ENCODE results near the gene ABCC4.
A peak's percentile ranks its signal among the peaks of the same experiment; 100 is the strongest.

ABCC4 gene

GRCh38 chr13:95005300-95005699 lies 296.0 kb downstream of the ABCC4 start:
- Histone ChIP-seq H3K27me3 (replicated peaks in 2 of 5; ENCODE audit: control insufficient read depth in 4 of 5, insufficient read depth in 5 of 5, low read length in 4 of 5) (peaks cover 0 to 3% (median 0%) of the 10 kb centered on the region in 5 experiments), H3K4me3 (ENCODE audit: control insufficient read depth in 1 of 7, extremely low read depth in 1 of 7, insufficient read depth in 4 of 7, low read depth in 2 of 7, low read length in 6 of 7) (no peak overlapping the region), H3K27ac (ENCODE audit: insufficient read depth in 1 of 2, low read depth in 1 of 2, low read length in 2 of 2, poor library complexity in 1 of 2, severe bottlenecking in 2 of 2) (no peak overlapping the region), H3K9me3 (ENCODE audit: control extremely low read depth in 1 of 5, control insufficient read depth in 4 of 5, insufficient read depth in 2 of 5, low read depth in 1 of 5, low read length in 4 of 5) (no peaks in the 10 kb centered on the region), H3K4me1 (ENCODE audit: control extremely low read depth in 1 of 4, control insufficient read depth in 4 of 4, insufficient read depth in 4 of 4, low read length in 3 of 4) (peaks cover 0 to 14% (median 7%) of the 10 kb centered on the region in 4 experiments), H3K36me3 (ENCODE audit: control insufficient read depth in 4 of 4, insufficient read depth in 4 of 4, low read length in 3 of 4) (no peaks in the 10 kb centered on the region)
- DNase-seq: no peak
- ChIA-PET CTCF (interaction anchor here (1.3 kb wide), 1 partner anchor 150 kb away, joined by 4 read pairs; no protein-coding TSS in a partner anchor), POLR2A (no interaction called here)

GRCh38 chr13:95003019-95003813 lies 298.0 kb downstream of the ABCC4 start:
- H3K27me3 ChIP-seq (replicated peaks in 2 of 5; ENCODE audit: control insufficient read depth in 4 of 5, insufficient read depth in 5 of 5, low read length in 4 of 5): peaks cover 0 to 3% (median 1%) of the 10 kb centered on the region in 5 experiments
- H3K9me3 ChIP-seq (ENCODE audit: control extremely low read depth in 1 of 5, control insufficient read depth in 4 of 5, insufficient read depth in 2 of 5, low read depth in 1 of 5, low read length in 4 of 5): no peaks in the 10 kb centered on the region
- no peaks in the 10 kb centered on the region for H3K36me3 ChIP-seq (ENCODE audit: control insufficient read depth in 4 of 4, insufficient read depth in 4 of 4, low read length in 3 of 4)
- DNase-seq: peak; percentile 33 to 57 (median 47)
- CTCF ChIA-PET: interaction anchor here (1.0 to 1.2 kb wide), 4 partner anchors 15 to 134 kb away, joined by 3 read pairs; no protein-coding TSS in a partner anchor
- H3K4me1 ChIP-seq (ENCODE audit: control extremely low read depth in 1 of 4, control insufficient read depth in 4 of 4, insufficient read depth in 4 of 4, low read length in 3 of 4): peaks cover 0 to 14% (median 7%) of the 10 kb centered on the region in 4 experiments
- peak overlapping the region in 5 of 7 experiments; percentile 15 to 68 (median 60) for H3K4me3 ChIP-seq (ENCODE audit: control insufficient read depth in 1 of 7, extremely low read depth in 1 of 7, insufficient read depth in 4 of 7, low read depth in 2 of 7, low read length in 6 of 7)
- H3K27ac ChIP-seq (ENCODE audit: insufficient read depth in 1 of 2, low read depth in 1 of 2, low read length in 2 of 2, poor library complexity in 1 of 2, severe bottlenecking in 2 of 2): no peak overlapping the region
- POLR2A ChIA-PET: no interaction called here
- 10% methylated on average over 40 of the region's 41 CpGs for WGBS (ENCODE audit: insufficient coverage)

GRCh38 chr13:95002126-95002525 lies 299.1 kb downstream of the ABCC4 start:
- ChIA-PET POLR2A (no interaction called here), CTCF (interaction anchor here (1.0 to 1.2 kb wide), 2 partner anchors 38 to 60 kb away, joined by 3 read pairs; no protein-coding TSS in a partner anchor)
- no peaks in the 10 kb centered on the region for H3K36me3 ChIP-seq (ENCODE audit: control insufficient read depth in 4 of 4, insufficient read depth in 4 of 4, low read length in 3 of 4)
- H3K27me3 ChIP-seq (replicated peaks in 2 of 5; ENCODE audit: control insufficient read depth in 4 of 5, insufficient read depth in 5 of 5, low read length in 4 of 5): peaks cover 0 to 3% (median 1%) of the 10 kb centered on the region in 5 experiments
- H3K4me1 ChIP-seq (ENCODE audit: control extremely low read depth in 1 of 4, control insufficient read depth in 4 of 4, insufficient read depth in 4 of 4, low read length in 3 of 4): peaks cover 0 to 14% (median 7%) of the 10 kb centered on the region in 4 experiments
- peak overlapping the region in 1 of 7 experiments; percentile 10 for H3K4me3 ChIP-seq (ENCODE audit: control insufficient read depth in 1 of 7, extremely low read depth in 1 of 7, insufficient read depth in 4 of 7, low read depth in 2 of 7, low read length in 6 of 7)
- 95% methylated on average over 4 of the region's 8 CpGs for WGBS (ENCODE audit: insufficient coverage)
- no peaks in the 10 kb centered on the region for H3K9me3 ChIP-seq (ENCODE audit: control extremely low read depth in 1 of 5, control insufficient read depth in 4 of 5, insufficient read depth in 2 of 5, low read depth in 1 of 5, low read length in 4 of 5)
- H3K27ac ChIP-seq (ENCODE audit: insufficient read depth in 1 of 2, low read depth in 1 of 2, low read length in 2 of 2, poor library complexity in 1 of 2, severe bottlenecking in 2 of 2): no peak overlapping the region
- no peak for DNase-seq

GRCh38 chr13:94999871-95000270 lies 301.4 kb downstream of the ABCC4 start:
- POLR2A ChIA-PET: no interaction called here
- no CpG with 5 or more reads among the region's 2 CpGs for WGBS (ENCODE audit: insufficient coverage)
- Histone ChIP-seq H3K27me3 (replicated peaks in 2 of 5; ENCODE audit: control insufficient read depth in 4 of 5, insufficient read depth in 5 of 5, low read length in 4 of 5) (peaks cover 0 to 5% (median 1%) of the 10 kb centered on the region in 5 experiments), H3K4me1 (ENCODE audit: control extremely low read depth in 1 of 4, control insufficient read depth in 4 of 4, insufficient read depth in 4 of 4, low read length in 3 of 4) (peaks cover 0 to 14% (median 7%) of the 10 kb centered on the region in 4 experiments), H3K4me3 (ENCODE audit: control insufficient read depth in 1 of 7, extremely low read depth in 1 of 7, insufficient read depth in 4 of 7, low read depth in 2 of 7, low read length in 6 of 7) (no peak overlapping the region), H3K36me3 (ENCODE audit: control insufficient read depth in 4 of 4, insufficient read depth in 4 of 4, low read length in 3 of 4) (no peaks in the 10 kb centered on the region), H3K27ac (ENCODE audit: insufficient read depth in 1 of 2, low read depth in 1 of 2, low read length in 2 of 2, poor library complexity in 1 of 2, severe bottlenecking in 2 of 2) (no peak overlapping the region), H3K9me3 (ENCODE audit: control extremely low read depth in 1 of 5, control insufficient read depth in 4 of 5, insufficient read depth in 2 of 5, low read depth in 1 of 5, low read length in 4 of 5) (no peaks in the 10 kb centered on the region)
- CTCF ChIA-PET: interaction anchor here (1.4 kb wide), 1 partner anchor 11 kb away, joined by 5 read pairs; no protein-coding TSS in a partner anchor
- no peak for DNase-seq

GRCh38 chr13:94997126-94997525 lies 304.1 kb downstream of the ABCC4 start:
- ChIA-PET POLR2A (no interaction called here), CTCF (no interaction called here)
- DNase-seq: no peak
- Histone ChIP-seq H3K9me3 (ENCODE audit: control extremely low read depth in 1 of 5, control insufficient read depth in 4 of 5, insufficient read depth in 2 of 5, low read depth in 1 of 5, low read length in 4 of 5) (no peaks in the 10 kb centered on the region), H3K27me3 (replicated peaks in 2 of 5; ENCODE audit: control insufficient read depth in 4 of 5, insufficient read depth in 5 of 5, low read length in 4 of 5) (peaks cover 0 to 5% (median 0%) of the 10 kb centered on the region in 5 experiments), H3K4me1 (ENCODE audit: control extremely low read depth in 1 of 4, control insufficient read depth in 4 of 4, insufficient read depth in 4 of 4, low read length in 3 of 4) (no peaks in the 10 kb centered on the region), H3K4me3 (ENCODE audit: control insufficient read depth in 1 of 7, extremely low read depth in 1 of 7, insufficient read depth in 4 of 7, low read depth in 2 of 7, low read length in 6 of 7) (no peak overlapping the region), H3K27ac (ENCODE audit: insufficient read depth in 1 of 2, low read depth in 1 of 2, low read length in 2 of 2, poor library complexity in 1 of 2, severe bottlenecking in 2 of 2) (no peak overlapping the region), H3K36me3 (ENCODE audit: control insufficient read depth in 4 of 4, insufficient read depth in 4 of 4, low read length in 3 of 4) (no peaks in the 10 kb centered on the region)

- POLR2A ChIA-PET: no interaction called here
Measured at GRCh38 chr13:94996445-94996844, 304.8 kb downstream of the ABCC4 start.

GRCh38 chr13:94994506-94994905 lies 306.7 kb downstream of the ABCC4 start:
- Histone ChIP-seq H3K4me1 (ENCODE audit: control extremely low read depth in 1 of 4, control insufficient read depth in 4 of 4, insufficient read depth in 4 of 4, low read length in 3 of 4) (no peaks in the 10 kb centered on the region), H3K36me3 (ENCODE audit: control insufficient read depth in 4 of 4, insufficient read depth in 4 of 4, low read length in 3 of 4) (no peaks in the 10 kb centered on the region), H3K27ac (ENCODE audit: insufficient read depth in 1 of 2, low read depth in 1 of 2, low read length in 2 of 2, poor library complexity in 1 of 2, severe bottlenecking in 2 of 2) (no peak overlapping the region), H3K27me3 (replicated peaks in 2 of 5; ENCODE audit: control insufficient read depth in 4 of 5, insufficient read depth in 5 of 5, low read length in 4 of 5) (peaks cover 0 to 2% (median 0%) of the 10 kb centered on the region in 5 experiments), H3K4me3 (ENCODE audit: control insufficient read depth in 1 of 7, extremely low read depth in 1 of 7, insufficient read depth in 4 of 7, low read depth in 2 of 7, low read length in 6 of 7) (no peak overlapping the region), H3K9me3 (ENCODE audit: control extremely low read depth in 1 of 5, control insufficient read depth in 4 of 5, insufficient read depth in 2 of 5, low read depth in 1 of 5, low read length in 4 of 5) (no peaks in the 10 kb centered on the region)
- ChIA-PET CTCF (no interaction called here), POLR2A (no interaction called here)
- WGBS (ENCODE audit: insufficient coverage): no CpG with 5 or more reads among the region's 3 CpGs
- no peak for DNase-seq

More at GRCh38 chr13:94996445-94996844, 304.8 kb downstream of the ABCC4 start:
- CTCF ChIA-PET: no interaction called here
- Histone ChIP-seq H3K4me3 (ENCODE audit: control insufficient read depth in 1 of 7, extremely low read depth in 1 of 7, insufficient read depth in 4 of 7, low read depth in 2 of 7, low read length in 6 of 7) (no peak overlapping the region), H3K27ac (ENCODE audit: insufficient read depth in 1 of 2, low read depth in 1 of 2, low read length in 2 of 2, poor library complexity in 1 of 2, severe bottlenecking in 2 of 2) (no peak overlapping the region), H3K9me3 (ENCODE audit: control extremely low read depth in 1 of 5, control insufficient read depth in 4 of 5, insufficient read depth in 2 of 5, low read depth in 1 of 5, low read length in 4 of 5) (no peaks in the 10 kb centered on the region), H3K4me1 (ENCODE audit: control extremely low read depth in 1 of 4, control insufficient read depth in 4 of 4, insufficient read depth in 4 of 4, low read length in 3 of 4) (no peaks in the 10 kb centered on the region), H3K27me3 (replicated peaks in 2 of 5; ENCODE audit: control insufficient read depth in 4 of 5, insufficient read depth in 5 of 5, low read length in 4 of 5) (peaks cover 0 to 2% (median 0%) of the 10 kb centered on the region in 5 experiments), H3K36me3 (ENCODE audit: control insufficient read depth in 4 of 4, insufficient read depth in 4 of 4, low read length in 3 of 4) (no peaks in the 10 kb centered on the region)
- DNase-seq: no peak
- WGBS (ENCODE audit: insufficient coverage): no CpG with 5 or more reads among the region's 1 CpG
